A673 (cell line): ENCODE measurements around the gene CCDC57. TPM values are rescaled to one million over a fixed set of nuclear protein-coding genes. Genes with fewer than 3 reads are reported as not detected.
"Not testable (repeated sequence)": the region's sequence is repeated elsewhere in the genome, so short reads cannot be mapped to it uniquely, and the experiment has no call there.

Experiments used
- BruUV-seq: library from RNA; stranded (reverse); fragments of 400-500 nt; replicated peaks from 2 replicates; lab custom pipeline; 2021; lab: Mats Ljungman, UMichigan
- CTCF ChIA-PET: fragments of 300-600 bp; sonication (Branson Sonifier 250); formaldehyde crosslinking; loops from one replicate; lab custom pipeline; 2022; ENCODE audit warnings: antibody characterized with exemption; lab: Charles Lee
- POLR2A ChIA-PET: fragments of 300-600 bp; sonication (Branson Sonifier 250); formaldehyde crosslinking; loops from one replicate; lab custom pipeline; 2022; ENCODE audit warnings: antibody characterized with exemption; ENCODE audit not compliant: low non-redundant PET; lab: Charles Lee
- DNase-seq: peaks from one replicate; pipeline ENCODE4 v3.0.0-alpha.2; 2015; ENCODE audit warnings: low spot score
- H3K27ac ChIP-seq: fragments of 200-600 bp; sonication (generic); 2 replicates; pipeline ENCODE4 v1.5.1; 2016; ENCODE audit warnings: mixed run types, low read depth, mild to moderate bottlenecking, mixed read lengths, antibody characterized with exemption, low read length; ENCODE audit not compliant: poor library complexity, severe bottlenecking
- H3K27me3 ChIP-seq: fragments of 200-600 bp; sonication (generic); replicated peaks from 2 replicates; pipeline ENCODE4 v1.6.1; 2017; ENCODE audit warnings: mixed run types, low read depth, mild to moderate bottlenecking, mixed read lengths, antibody characterized with exemption, low read length; ENCODE audit not compliant: insufficient read depth, poor library complexity
- H3K36me3 ChIP-seq: fragments of 200-600 bp; sonication (generic); 2 replicates; pipeline ENCODE4 v1.6.1; 2016; ENCODE audit warnings: mixed run types, mild to moderate bottlenecking, mixed read lengths, antibody characterized with exemption, low read length; ENCODE audit not compliant: insufficient read depth, poor library complexity, severe bottlenecking
- H3K4me1 ChIP-seq: fragments of 200-600 bp; sonication (generic); 2 replicates; pipeline ENCODE4 v1.6.1; 2017; ENCODE audit warnings: mixed run types, mild to moderate bottlenecking, mixed read lengths, antibody characterized with exemption, low read length; ENCODE audit not compliant: insufficient read depth, poor library complexity, severe bottlenecking
- H3K4me3 ChIP-seq: fragments of 200-600 bp; sonication (generic); 2 replicates; pipeline ENCODE4 v1.5.1; 2016; ENCODE audit warnings: low read depth, mixed run types, mild to moderate bottlenecking, mixed read lengths, low read length; ENCODE audit not compliant: poor library complexity, severe bottlenecking
- H3K9me3 ChIP-seq: fragments of 200-600 bp; sonication (generic); 2 replicates; pipeline ENCODE4 v1.6.1; 2016; ENCODE audit warnings: mixed run types, low read depth, mild to moderate bottlenecking, mixed read lengths, antibody characterized with exemption, low read length; ENCODE audit not compliant: poor library complexity, severe bottlenecking
- EZH2 ChIP-seq: fragments of 200-600 bp; sonication (generic); IDR thresholded peaks from 2 replicates; pipeline ENCODE4 v1.6.1; 2017; ENCODE audit warnings: borderline replicate concordance, low read depth, mild to moderate bottlenecking, mixed read lengths, antibody characterized with exemption, low read length; ENCODE audit not compliant: poor library complexity, severe bottlenecking
- intact Hi-C: fragments of 100-400 bp; cut with micrococcal nuclease; formaldehyde crosslinking; loops from one replicate; pipeline ENCODE4 v1.10.0; 2022; ENCODE audit not compliant: unreplicated experiment
- total RNA-seq: library from RNA; stranded (reverse); gene quantifications from 2 replicates; pipeline ENCODE4 v1.2.3, GENCODE V29; 2021
- TF ChIP-seq, protein P1 (sequence below): fragments of 300-800, 200-600 bp; sonication (generic); conservative IDR thresholded peaks from 2 replicates; pipeline ENCODE4 v1.5.1; 2017; ENCODE audit warnings: low read depth, mild to moderate bottlenecking, antibody characterized with exemption, low read length, moderate library complexity, mixed read lengths

The CCDC57 gene
- total RNA-seq, 1 experiment from 2014 or later, result 43.6 TPM

DNA sequence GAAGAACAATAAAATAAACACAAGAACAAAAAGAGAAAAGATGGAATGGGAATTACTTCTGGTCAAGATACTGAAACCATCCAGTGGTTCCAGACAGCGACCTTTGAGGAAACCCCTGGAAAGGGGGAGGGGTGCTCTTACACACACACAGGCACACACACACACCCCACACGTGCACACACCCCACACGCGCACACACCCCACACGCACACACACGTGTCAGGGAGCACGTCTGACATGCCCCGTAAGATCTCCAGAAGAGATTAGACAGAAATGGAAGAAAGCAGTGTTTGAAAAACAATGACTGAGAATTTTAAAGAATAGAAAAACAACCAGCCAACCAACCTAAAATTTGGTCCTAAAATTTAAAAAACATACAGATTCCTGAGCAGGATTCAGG is 69.3 kb downstream of the CCDC57 start:
- H3K27ac ChIP-seq, result no peak overlapping the region
- CTCF ChIA-PET, result no interaction called here
- POLR2A ChIA-PET, result no interaction called here
- no peaks in the 10 kb centered on the region for H3K9me3 ChIP-seq
- intact Hi-C loops, result no loop called here
- TF ChIP-seq, protein P1, sequence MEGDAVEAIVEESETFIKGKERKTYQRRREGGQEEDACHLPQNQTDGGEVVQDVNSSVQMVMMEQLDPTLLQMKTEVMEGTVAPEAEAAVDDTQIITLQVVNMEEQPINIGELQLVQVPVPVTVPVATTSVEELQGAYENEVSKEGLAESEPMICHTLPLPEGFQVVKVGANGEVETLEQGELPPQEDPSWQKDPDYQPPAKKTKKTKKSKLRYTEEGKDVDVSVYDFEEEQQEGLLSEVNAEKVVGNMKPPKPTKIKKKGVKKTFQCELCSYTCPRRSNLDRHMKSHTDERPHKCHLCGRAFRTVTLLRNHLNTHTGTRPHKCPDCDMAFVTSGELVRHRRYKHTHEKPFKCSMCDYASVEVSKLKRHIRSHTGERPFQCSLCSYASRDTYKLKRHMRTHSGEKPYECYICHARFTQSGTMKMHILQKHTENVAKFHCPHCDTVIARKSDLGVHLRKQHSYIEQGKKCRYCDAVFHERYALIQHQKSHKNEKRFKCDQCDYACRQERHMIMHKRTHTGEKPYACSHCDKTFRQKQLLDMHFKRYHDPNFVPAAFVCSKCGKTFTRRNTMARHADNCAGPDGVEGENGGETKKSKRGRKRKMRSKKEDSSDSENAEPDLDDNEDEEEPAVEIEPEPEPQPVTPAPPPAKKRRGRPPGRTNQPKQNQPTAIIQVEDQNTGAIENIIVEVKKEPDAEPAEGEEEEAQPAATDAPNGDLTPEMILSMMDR, result no peak
- TF ChIP-seq EZH2, result no peak
- no peaks in the 10 kb centered on the region for H3K27me3 ChIP-seq
- no peak for DNase-seq
- no TSS peak for BruUV-seq
- H3K36me3 ChIP-seq, result no peaks in the 10 kb centered on the region
- H3K4me1 ChIP-seq, result peaks cover 8% of the 10 kb centered on the region
- no peak overlapping the region for H3K4me3 ChIP-seq

DNA sequence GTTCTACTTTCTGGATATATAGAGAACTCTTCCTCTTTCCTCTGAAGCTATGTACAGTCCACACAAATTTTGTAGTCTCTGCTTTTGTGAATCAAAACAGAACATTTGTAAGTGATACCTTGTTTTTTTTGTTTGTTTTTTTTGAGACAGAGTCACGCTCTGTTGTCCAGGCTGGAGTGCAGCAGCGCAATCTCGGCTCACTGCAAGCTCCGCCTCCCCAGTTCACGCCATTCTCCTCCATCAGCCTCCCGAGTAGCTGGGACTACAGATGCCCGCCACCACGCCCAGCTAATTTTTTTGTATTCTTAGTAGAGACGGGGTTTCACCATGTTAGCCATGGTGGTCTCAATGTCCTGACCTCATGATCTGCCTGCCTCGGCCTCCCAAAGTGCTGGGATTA is 72.7 kb downstream of the CCDC57 start:
- H3K36me3 ChIP-seq, H3K4me1 ChIP-seq, intact Hi-C loops, H3K9me3 ChIP-seq, POLR2A ChIA-PET, H3K27ac ChIP-seq, H3K27me3 ChIP-seq, CTCF ChIA-PET, BruUV-seq, H3K4me3 ChIP-seq, DNase-seq: not testable (repeated sequence)

DNA sequence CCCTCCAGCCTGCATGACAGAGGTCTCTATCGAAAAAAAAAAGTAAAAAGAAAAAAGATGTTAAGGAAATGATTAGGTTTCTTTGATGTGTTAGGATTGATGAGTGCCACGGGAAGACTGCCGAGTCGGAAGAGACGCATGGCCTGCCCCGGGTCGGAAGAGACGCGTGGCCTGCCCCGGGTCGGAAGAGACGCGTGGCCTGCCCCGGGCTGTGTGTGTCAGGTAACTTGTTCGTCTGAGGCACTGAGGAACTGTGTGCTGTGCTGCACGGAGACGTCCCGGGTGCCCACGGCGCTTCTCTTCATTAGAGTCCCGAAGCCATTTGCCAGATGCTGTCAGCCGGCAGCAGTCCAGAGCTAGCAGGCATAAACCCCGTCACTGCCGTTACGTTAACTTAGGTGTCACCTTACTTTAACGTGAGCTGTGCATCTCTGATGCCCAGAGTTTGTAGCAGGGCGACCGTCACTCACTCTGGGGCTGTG is 74.1 kb downstream of the CCDC57 start:
- H3K27me3 ChIP-seq, result no peaks in the 10 kb centered on the region
- no peak overlapping the region for H3K27ac ChIP-seq
- intact Hi-C loops, result no loop called here
- no peak overlapping the region for H3K4me3 ChIP-seq
- no TSS peak for BruUV-seq
- TF ChIP-seq, protein P1, result no peak
- TF ChIP-seq EZH2, result no peak
- CTCF ChIA-PET, result no interaction called here
- no peaks in the 10 kb centered on the region for H3K9me3 ChIP-seq
- POLR2A ChIA-PET, result no interaction called here
- no peak for DNase-seq
- H3K4me1 ChIP-seq, result no peaks in the 10 kb centered on the region
- H3K36me3 ChIP-seq, result no peaks in the 10 kb centered on the region

DNA sequence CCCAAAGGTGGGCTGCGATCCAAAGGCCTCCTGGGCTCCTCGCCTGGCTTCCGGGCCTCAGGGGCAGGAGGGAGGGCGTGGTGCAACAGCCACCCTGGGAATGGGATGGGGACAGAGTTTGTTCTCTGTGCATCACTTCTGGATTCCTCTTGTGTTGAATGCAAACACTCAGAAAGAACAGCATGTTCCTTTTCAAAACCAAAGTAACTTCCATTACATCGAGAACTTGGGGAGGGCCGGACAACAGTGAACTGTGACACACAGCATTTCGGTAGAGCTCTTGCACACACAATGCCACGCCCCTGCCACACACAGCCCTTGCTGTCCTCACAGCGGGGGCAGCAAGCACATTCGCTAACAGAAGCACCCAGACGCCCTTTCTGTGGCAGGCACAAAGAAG is 78.5 kb downstream of the CCDC57 start:
- TF ChIP-seq, protein P1, result no peak
- TF ChIP-seq EZH2, result no peak
- POLR2A ChIA-PET, result no interaction called here
- no peaks in the 10 kb centered on the region for H3K27me3 ChIP-seq
- no peak overlapping the region for H3K4me3 ChIP-seq
- no peaks in the 10 kb centered on the region for H3K36me3 ChIP-seq
- no peak overlapping the region for H3K27ac ChIP-seq
- no peaks in the 10 kb centered on the region for H3K9me3 ChIP-seq
- no peak for DNase-seq
- H3K4me1 ChIP-seq, result no peaks in the 10 kb centered on the region
- intact Hi-C loops, result no loop called here
- BruUV-seq, result no TSS peak
- CTCF ChIA-PET, result no interaction called here

DNA sequence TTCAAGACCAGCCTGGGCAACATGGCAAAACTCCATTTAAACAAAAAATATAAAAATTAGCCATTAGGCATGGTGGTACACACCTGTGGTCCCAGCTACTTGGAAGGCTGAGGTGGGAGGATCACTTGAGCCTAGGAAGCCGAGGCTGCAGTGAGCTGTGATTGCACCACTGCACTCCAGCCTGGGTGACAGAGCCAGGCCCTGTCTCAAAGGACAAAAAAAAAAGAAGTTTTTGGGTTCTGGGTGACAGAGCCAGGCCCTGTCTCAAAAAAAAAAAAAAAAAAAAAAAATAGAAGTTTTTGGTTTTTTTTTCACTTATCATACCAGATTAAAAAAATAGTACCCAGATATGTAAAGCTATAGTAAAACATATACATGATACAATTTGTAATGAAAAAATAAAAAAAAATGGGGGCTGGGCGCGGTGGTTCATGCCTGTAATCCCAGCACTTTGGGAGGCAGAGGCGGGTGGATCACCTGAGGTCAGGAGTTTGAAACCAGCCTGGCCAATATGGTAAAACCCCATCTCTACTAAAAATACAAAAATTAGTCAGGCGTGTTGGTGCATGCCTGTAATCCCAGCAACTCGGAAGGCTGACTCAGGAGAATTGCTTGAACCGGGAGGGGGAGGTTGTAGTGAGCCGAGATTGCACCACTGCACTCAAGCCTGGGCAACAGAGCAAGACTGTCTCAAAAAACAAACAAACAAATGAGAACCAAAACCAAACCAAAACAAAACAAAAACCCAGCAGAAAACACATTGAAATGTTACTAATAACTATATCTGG is 79.3 kb downstream of the CCDC57 start:
- H3K27me3 ChIP-seq, H3K36me3 ChIP-seq, H3K4me1 ChIP-seq, BruUV-seq, CTCF ChIA-PET, H3K9me3 ChIP-seq, DNase-seq, H3K27ac ChIP-seq, intact Hi-C loops, H3K4me3 ChIP-seq, POLR2A ChIA-PET: not testable (repeated sequence)
